Measurements from ENCODE around the gene AACS.
"Not testable (repeated sequence)": the region's sequence is repeated elsewhere in the genome, so short reads cannot be mapped to it uniquely, and the experiment has no call there.

GRCh38 chr12:125074294-125074693 is 9.1 kb downstream of the AACS start:
- TF ChIP-seq CREB1 (CRISPR knock-in tag; IDR thresholded peaks at IDR 0.05); CTCF (IDR thresholded peaks at IDR 0.05): not testable (repeated sequence)

All from WTC11 (cell line).